BE2C (cell line): Measurements from ENCODE around the gene EPC2.

Experiments
- DNase-seq: peaks from one replicate; pipeline ENCODE4 v3.0.0-alpha.2; 2020
- H3K27me3 ChIP-seq: fragments of 250-450 bp; sonication (Bioruptor Pico); 2 replicates; pipeline ENCODE4 v1.5.1; 2020; ENCODE audit warnings: mild to moderate bottlenecking
- H3K36me3 ChIP-seq: fragments of 250-450 bp; sonication (Bioruptor Pico); 2 replicates; pipeline ENCODE4 v1.5.1; 2020; ENCODE audit warnings: mild to moderate bottlenecking
- H3K4me1 ChIP-seq: fragments of 250-450 bp; sonication (Bioruptor Pico); 2 replicates; pipeline ENCODE4 v1.5.1; 2020
- H3K4me3 ChIP-seq: 2 replicates; pipeline ENCODE4 v1.5.1; 2011; ENCODE audit warnings: low read depth, low read length
- H3K9me3 ChIP-seq: fragments of 250-450 bp; sonication (Bioruptor Pico); 2 replicates; pipeline ENCODE4 v1.5.1; 2020
- CTCF ChIP-seq: IDR thresholded peaks from 2 replicates; pipeline ENCODE4 v1.5.1; 2012; ENCODE audit warnings: mild to moderate bottlenecking, low read depth, low read length

The EPC2 gene

DNA sequence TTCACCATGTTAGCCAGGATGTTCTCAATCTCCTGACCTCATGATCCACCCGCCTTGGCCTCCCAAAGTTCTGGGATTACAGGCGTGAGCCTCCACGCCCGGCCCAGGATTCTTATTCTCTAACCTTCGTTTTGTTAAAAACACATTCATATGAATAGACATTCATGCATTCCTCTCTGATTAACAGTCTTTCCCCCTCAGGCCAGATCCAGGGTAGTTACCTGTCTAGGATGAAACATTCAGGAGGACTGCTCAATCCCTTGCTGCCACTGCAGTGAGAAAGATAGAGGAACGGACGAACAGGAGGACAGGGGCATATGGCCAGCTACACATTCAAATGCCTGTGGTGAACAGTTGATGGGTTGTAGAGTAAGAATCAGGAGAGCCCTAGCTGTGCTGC, 39.6 kb upstream of the EPC2 start:
- no peak for DNase-seq
- no peaks in the 10 kb centered on the region for H3K27me3 ChIP-seq
- no peak for TF ChIP-seq CTCF
- no peaks in the 10 kb centered on the region for H3K36me3 ChIP-seq
- no peak overlapping the region for H3K4me3 ChIP-seq
- H3K9me3 ChIP-seq = no peaks in the 10 kb centered on the region
- no peaks in the 10 kb centered on the region for H3K4me1 ChIP-seq

- no peaks in the 10 kb centered on the region for H3K4me1 ChIP-seq
- no peak for TF ChIP-seq CTCF
- no peak for DNase-seq
- no peaks in the 10 kb centered on the region for H3K27me3 ChIP-seq
- H3K4me3 ChIP-seq = no peak overlapping the region
- H3K9me3 ChIP-seq = no peaks in the 10 kb centered on the region
- H3K36me3 ChIP-seq = no peaks in the 10 kb centered on the region
These were observed 37.0 kb upstream of the EPC2 start for GRCh38 chr2:148607566-148607965.

DNA sequence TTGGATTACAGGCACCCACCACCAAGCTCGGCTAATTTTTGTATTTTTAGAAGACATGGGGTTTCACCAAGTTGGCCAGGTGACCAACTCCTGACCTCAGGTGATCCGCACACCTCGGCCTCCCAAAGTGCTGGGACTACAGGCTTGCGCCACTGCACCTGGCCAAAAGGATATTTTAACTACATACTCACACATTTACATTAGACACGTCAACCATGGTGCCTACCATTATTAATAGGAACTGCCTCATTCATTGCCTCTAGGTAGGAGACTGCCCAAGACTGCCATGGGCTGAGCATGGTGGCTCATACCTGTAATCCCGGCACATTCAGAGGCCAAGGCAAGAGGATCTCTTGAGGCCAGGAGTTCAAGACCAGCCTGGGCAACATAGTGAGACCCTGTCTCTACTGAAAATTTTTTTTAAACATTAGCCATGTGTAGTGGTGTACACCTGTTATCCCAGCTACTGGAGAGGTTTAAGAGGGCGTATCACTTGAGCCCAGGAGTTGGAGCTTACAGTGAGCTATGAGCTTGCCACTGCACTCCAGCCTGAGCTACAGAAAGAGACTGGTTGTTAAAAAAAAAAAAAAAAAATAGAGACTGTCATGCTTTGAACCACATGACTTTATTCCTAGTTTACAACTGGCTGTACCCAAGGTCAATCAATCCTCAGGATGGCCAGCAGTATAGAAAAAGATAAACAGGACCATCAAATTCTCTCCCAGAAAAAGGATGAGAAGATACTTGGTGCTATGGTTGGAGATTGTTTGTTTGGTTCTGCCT, 31.1 kb upstream of the EPC2 start:
- Histone ChIP-seq H3K4me3 (no peak overlapping the region), H3K9me3 (no peaks in the 10 kb centered on the region), H3K27me3 (no peaks in the 10 kb centered on the region), H3K36me3 (no peaks in the 10 kb centered on the region), H3K4me1 (no peaks in the 10 kb centered on the region)
- no peak for TF ChIP-seq CTCF
- no peak for DNase-seq

DNA sequence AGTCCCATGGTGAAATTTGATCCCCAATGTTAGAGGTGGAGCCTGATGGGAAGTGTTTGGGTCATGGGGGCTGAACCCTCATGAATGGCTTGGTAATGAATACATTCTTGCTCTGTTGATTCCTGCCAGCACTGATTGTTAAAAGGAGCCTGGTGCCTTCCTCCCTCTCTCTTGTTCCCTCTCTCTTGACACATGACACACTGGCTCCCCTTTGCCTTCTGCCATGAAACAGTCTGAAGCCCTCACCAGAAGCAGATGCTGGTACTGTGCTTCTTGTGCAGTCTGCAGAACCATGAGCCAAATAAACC, 30.6 kb upstream of the EPC2 start:
- no peak for DNase-seq
- H3K4me1 ChIP-seq = no peaks in the 10 kb centered on the region
- no peaks in the 10 kb centered on the region for H3K36me3 ChIP-seq
- no peaks in the 10 kb centered on the region for H3K9me3 ChIP-seq
- TF ChIP-seq CTCF = no peak
- no peaks in the 10 kb centered on the region for H3K27me3 ChIP-seq
- no peak overlapping the region for H3K4me3 ChIP-seq

DNA sequence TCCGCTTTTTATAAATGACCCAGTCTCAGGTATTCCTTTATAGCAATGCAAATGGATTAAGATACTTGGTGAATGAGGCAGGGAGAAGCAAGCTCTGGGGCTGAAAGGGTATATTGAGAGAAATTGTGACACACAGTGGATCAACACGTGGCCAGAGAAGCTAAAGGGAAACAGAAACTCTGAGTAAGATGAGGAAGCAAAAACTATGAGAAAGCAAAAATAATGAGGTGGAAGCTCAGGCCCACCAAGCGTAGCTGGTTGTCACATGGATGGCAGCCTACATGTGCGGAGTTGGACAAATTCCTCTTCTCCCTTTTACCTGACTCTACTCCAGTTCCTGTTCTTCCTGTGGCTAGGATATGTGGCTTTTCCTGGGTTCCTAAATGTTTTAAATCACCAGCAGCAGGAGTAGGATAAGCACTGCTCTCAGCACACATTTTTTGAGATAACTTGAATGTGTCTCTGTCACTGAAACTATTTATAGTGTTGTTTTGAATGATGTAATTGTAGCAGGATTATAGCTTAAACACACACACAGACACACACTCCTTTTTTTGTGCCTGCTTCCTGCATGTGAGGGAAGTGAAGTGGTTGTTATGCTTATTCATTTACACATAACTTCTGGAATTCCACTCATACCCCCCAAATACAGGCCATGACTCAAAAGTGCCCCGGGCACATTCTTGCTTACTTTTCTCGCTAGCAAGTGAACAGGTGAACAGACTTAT, 30.1 kb upstream of the EPC2 start:
- no peaks in the 10 kb centered on the region for H3K36me3 ChIP-seq
- DNase-seq = no peak
- no peaks in the 10 kb centered on the region for H3K9me3 ChIP-seq
- no peak overlapping the region for H3K4me3 ChIP-seq
- no peaks in the 10 kb centered on the region for H3K4me1 ChIP-seq
- H3K27me3 ChIP-seq = no peaks in the 10 kb centered on the region
- TF ChIP-seq CTCF = no peak

DNA sequence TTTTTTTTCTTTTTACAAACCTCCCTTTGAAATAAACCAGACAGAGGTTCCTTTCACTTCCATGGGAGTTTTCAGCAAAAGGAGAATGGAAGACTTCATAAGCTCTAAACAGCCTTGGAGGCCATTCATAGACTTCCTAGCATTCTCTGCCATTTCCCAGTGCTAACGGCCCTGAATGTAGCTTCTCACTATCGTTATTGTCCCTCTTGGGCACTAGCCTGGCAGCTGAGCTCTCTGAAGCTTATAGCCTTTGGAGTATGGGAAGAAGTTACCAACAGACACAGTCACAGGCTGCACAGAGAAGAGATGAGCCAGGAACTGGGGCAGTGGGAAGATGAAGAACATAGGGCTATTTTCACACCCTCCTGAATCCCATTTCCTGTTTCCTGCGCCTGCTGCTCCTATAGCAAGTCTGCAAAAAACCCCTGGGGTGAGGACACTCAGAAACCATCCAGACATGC, 29.1 kb upstream of the EPC2 start:
- H3K9me3 ChIP-seq = no peaks in the 10 kb centered on the region
- no peak overlapping the region for H3K4me3 ChIP-seq
- H3K4me1 ChIP-seq = no peaks in the 10 kb centered on the region
- no peaks in the 10 kb centered on the region for H3K27me3 ChIP-seq
- TF ChIP-seq CTCF = no peak
- no peaks in the 10 kb centered on the region for H3K36me3 ChIP-seq
- DNase-seq = no peak
